ENCODE results near the gene POLR1G.

POLR1G gene

DNA sequence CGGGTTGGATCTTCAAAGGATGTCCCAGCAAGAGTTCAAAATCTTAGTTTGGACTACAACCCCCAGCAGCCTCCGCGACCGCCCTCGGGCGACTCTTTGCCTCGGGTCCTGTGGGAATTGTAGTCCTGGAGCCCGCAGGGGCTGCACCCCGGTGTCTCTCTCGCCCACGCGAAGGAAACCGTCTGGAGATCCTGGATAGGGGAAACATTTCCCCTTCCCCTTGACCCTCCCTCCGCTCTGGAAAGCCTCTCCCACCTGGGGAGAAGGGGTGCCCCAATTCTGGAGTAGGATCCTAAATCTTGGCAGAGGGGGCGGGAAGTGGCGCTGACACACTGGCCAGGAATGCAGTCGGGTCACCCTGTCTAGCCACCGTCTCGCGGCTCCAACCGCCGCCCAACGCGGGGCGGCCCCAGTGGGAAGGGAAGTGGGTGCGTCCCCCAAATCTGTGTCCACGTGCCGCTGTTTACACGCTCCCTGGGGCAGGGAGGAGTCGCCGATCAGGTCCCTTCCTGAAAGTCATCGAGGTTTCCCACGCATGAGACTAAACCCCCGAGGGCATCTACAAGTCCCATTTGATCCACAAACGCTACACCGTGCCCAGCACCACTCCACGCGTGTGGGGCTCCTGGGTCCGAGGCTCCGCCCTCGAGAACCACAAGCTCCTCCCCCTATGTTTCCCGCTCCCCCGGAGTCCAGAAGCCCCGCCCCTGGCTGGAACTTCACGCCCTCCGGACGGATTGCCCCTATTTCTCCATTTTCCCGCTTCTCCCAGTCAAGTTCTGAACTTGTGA is 814 bp upstream of the POLR1G start:
- TF ChIP-seq GATA3 (IDR thresholded peaks at IDR 0.05; ENCODE audit: low read depth, low read length) (no peak), GATA2 (IDR thresholded peaks at IDR 0.05; ENCODE audit: low read depth, low read length) (no peak)

DNA sequence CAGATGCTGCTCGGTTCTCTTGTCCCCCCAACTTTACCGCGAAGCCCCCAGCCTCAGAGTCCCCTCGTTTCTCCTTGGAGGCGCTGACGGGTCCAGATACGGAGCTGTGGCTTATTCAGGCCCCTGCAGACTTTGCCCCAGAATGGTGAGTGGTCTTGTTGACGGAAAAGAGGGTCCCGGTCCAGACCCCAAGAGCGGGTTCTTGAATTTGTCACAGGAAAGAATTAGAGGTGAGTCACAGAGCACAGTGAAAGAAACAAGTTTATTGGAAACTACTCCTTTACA is 589 bp downstream of the POLR1G start:
- TF ChIP-seq GATA3 (IDR thresholded peaks at IDR 0.05; ENCODE audit: low read depth, low read length) (no peak), GATA2 (IDR thresholded peaks at IDR 0.05; ENCODE audit: low read depth, low read length) (no peak)

DNA sequence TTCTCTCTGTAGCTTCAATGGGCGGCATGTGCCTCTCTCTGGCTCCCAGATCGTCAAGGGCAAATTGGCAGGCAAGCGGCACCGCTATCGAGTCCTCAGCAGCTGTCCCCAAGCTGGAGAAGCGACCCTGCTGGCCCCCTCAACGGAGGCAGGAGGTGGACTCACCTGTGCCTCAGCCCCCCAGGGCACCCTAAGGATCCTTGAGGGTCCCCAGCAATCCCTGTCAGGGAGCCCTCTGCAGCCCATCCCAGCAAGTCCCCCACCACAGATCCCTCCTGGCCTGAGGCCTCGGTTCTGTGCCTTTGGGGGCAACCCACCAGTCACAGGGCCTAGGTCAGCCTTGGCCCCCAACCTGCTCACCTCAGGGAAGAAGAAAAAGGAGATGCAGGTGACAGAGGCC is 1.7 kb downstream of the POLR1G start:
- TF ChIP-seq GATA2 (IDR thresholded peaks at IDR 0.05; ENCODE audit: low read depth, low read length) = no peak
- no peak for TF ChIP-seq GATA3 (IDR thresholded peaks at IDR 0.05; ENCODE audit: low read depth, low read length)

DNA sequence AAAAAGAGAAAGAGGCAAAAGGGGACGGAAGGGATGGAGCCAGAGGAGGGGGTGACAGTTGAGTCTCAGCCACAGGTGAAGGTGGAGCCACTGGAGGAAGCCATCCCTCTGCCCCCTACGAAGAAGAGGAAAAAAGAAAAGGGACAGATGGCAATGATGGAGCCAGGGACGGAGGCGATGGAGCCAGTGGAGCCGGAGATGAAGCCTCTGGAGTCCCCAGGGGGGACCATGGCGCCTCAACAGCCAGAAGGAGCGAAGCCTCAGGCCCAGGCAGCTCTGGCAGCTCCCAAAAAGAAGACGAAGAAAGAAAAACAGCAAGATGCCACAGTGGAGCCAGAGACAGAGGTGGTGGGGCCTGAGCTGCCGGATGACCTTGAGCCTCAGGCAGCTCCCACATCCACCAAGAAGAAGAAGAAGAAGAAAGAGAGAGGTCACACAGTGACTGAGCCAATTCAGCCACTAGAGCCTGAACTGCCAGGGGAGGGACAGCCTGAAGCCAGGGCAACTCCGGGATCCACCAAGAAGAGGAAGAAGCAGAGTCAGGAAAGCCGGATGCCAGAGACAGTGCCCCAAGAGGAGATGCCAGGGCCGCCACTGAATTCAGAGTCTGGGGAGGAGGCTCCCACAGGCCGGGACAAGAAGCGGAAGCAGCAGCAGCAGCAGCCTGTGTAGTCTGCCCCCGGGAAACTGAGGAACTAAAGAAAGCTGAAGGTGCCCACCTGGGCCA is 2.5 kb downstream of the POLR1G start:
- TF ChIP-seq GATA2 (IDR thresholded peaks at IDR 0.05; ENCODE audit: low read depth, low read length) (no peak), GATA3 (IDR thresholded peaks at IDR 0.05; ENCODE audit: low read depth, low read length) (no peak)

DNA sequence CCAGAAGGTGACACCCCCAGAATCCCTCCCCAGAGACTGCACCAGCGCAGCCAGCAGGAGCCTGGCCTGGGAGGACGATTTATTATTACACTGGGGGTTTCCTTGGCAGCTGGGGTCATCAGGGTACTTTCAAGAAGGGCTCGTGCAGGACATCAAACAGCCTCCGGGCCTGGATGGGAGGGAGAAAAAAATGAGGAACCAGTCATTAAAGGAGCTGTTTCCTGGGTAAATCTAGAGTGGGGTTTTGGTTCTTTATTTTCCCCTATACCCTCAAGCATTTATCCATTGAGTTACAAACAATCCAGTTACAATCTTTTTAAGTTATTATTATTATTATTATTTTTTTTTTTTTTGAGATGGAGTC is 3.1 kb downstream of the POLR1G start:
- no peak for TF ChIP-seq GATA3 (IDR thresholded peaks at IDR 0.05; ENCODE audit: low read depth, low read length)

DNA sequence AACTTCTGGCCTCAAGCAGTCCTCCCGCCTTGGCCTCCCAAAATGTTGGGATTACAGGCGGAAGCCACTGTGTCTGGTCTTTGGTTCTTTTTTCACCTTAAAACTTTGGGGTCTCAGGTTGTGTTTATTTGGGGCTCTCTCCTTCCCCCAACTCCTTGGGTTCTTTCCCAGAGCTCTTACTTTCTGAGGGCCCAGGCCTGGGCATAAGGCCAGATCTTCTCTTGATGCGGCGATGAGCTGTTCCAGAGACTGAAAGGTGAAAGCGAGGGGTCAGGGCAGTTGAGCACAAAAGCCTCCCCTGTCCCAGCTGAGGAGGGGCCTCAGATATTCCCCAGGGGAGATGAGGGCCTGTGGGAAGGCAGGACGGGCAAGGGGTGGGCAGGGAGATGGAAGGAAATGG is 7.1 kb downstream of the POLR1G start:
- TF ChIP-seq GATA2 (IDR thresholded peaks at IDR 0.05; ENCODE audit: low read depth, low read length) (no peak), GATA3 (IDR thresholded peaks at IDR 0.05; ENCODE audit: low read depth, low read length) (no peak)

DNA sequence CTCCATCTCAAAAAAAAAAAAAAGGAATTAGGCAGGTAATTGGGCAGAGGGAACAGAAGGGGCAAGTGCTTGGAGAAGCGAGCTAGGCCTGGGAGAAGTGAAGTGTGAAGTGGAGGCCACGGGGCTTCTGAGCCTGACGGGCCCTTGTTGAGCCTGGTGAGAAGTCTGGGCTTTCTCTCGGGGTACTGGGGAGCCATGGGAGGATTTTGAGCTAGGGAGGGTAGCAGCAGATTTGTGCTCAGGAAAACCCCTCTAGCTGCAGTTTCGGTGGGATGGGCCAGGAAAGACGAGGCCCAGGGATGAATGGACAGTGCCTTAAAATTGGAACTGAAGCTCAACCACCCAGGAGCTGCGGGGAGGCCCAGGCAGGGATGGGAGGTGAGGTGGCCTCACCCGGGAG is 8.0 kb downstream of the POLR1G start:
- TF ChIP-seq GATA3 (IDR thresholded peaks at IDR 0.05; ENCODE audit: low read depth, low read length) = no peak
- no peak for TF ChIP-seq GATA2 (IDR thresholded peaks at IDR 0.05; ENCODE audit: low read depth, low read length)

DNA sequence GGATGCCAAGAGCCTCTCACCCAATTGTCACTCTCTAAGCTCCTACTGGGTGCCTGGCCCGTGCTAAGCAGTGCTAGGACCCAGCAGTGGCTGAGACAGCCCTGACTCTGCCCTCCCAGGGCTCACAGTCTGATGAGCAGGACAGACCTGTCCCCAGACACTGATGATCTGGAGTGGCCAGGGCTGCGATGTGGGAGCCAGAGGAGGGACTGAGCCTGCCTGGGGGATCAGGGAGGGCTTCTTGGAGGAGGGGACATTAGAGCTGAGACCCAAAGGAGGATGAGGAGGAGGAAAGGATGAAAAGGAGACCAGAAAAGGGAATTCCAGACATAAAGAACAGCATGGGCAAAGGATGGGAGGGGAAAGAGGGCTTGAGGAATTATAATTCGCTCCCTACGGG is 10.7 kb downstream of the POLR1G start:
- TF ChIP-seq GATA2 (IDR thresholded peaks at IDR 0.05; ENCODE audit: low read depth, low read length) (no peak), GATA3 (IDR thresholded peaks at IDR 0.05; ENCODE audit: low read depth, low read length) (no peak)

DNA sequence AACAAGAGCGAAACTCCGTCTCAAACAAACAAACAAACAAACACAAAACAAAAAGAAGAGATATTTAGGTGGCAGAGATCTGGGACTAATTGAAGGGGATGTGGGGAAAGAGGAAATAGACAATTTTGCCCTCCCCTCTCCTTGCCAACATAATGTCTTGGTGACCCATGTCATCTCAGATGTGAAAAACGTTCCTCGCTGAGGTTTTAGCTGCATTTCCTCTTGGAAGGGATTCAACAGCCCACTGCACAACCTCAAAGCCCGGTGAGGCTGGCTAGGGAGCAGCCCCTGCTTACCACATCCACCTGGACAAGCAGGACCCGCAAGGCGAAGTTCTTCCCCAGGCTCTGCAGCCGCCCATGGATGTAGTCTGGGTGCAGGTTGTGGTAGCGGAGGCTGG is 12.4 kb downstream of the POLR1G start:
- TF ChIP-seq GATA2 (IDR thresholded peaks at IDR 0.05; ENCODE audit: low read depth, low read length) (no peak), GATA3 (IDR thresholded peaks at IDR 0.05; ENCODE audit: low read depth, low read length) (no peak)

DNA sequence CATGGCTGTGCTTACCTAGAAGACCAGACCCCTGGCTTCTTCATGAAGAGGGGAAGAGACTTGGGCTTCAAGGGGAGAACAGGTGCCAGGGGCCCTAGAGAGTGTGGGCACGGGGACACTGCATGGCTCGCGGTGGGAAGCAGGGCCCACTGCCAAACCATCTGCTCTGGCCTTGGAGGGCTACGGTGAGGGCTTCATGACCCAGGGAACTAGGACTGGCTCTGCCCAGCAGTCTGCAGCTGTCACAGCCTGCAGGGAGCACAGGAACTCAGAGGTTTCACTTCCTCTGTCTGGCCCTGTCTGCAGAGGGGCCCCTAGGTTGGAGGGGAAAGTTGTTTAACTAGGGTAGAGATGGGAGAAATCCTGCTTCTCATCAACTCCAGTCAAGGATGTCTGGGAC is 13.0 kb downstream of the POLR1G start:
- TF ChIP-seq GATA3 (IDR thresholded peaks at IDR 0.05; ENCODE audit: low read depth, low read length) (no peak), GATA2 (IDR thresholded peaks at IDR 0.05; ENCODE audit: low read depth, low read length) (no peak)

DNA sequence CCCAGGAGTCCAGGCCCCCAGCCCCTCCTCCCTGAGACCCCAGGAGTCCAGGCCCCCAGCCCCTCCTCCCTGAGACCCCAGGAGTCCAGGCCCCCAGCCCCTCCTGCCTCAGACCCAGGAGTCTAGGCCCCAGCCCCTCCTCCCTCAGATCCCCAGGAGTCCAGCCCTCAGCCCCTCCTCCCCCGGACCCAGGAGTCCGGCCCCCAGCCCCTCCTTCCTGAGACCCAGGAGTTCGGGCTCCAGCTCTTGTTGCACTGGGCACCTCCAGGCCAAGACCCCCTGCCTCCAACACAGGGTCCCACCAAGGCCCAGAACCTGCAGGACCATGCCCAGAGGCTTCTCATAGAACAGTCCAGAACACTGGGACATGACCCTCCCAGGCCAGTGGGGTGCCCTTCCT is 13.5 kb downstream of the POLR1G start:
- TF ChIP-seq GATA3 (IDR thresholded peaks at IDR 0.05; ENCODE audit: low read depth, low read length) = no peak
- no peak for TF ChIP-seq GATA2 (IDR thresholded peaks at IDR 0.05; ENCODE audit: low read depth, low read length)

DNA sequence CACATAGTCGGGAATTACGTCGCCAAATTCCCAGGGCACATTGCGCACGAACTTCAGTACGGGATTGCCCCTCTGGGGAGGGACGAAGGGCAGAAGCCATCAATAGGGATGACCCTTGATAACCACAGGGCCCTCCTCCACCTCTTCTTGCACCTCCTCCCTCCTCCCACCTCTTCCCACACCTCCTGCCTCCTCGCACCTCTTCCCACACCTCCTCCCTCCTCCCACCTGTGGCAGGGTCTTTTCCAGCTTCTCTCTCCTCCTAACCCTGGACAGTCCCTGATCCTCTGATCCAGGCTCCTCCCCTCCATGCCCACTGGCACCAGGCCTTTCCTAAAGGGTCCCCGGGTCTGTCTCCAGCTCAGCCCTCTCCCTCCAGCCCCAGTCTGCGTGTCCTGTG is 13.9 kb downstream of the POLR1G start:
- TF ChIP-seq GATA3 (IDR thresholded peaks at IDR 0.05; ENCODE audit: low read depth, low read length) (no peak), GATA2 (IDR thresholded peaks at IDR 0.05; ENCODE audit: low read depth, low read length) (no peak)

DNA sequence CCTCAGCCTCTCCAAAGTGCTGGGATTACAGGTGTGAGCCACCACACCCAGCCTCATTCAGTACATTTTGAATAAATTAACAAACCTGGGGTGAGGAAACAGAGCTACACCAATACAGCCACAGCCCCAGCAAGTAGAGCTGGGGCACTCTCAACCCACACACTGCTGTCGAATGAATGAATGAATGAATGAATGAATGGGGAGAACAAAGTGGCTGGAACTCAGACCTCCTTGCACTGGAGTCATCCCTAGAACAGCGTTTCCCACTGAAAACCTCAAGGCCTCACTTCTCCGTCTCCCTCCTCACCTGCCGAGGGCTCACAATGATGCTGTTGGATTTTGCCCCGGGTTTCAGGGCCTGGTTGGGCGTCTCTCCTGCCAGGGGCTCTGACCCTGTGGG is 14.4 kb downstream of the POLR1G start:
- TF ChIP-seq GATA2 (IDR thresholded peaks at IDR 0.05; ENCODE audit: low read depth, low read length) (no peak), GATA3 (IDR thresholded peaks at IDR 0.05; ENCODE audit: low read depth, low read length) (no peak)

DNA sequence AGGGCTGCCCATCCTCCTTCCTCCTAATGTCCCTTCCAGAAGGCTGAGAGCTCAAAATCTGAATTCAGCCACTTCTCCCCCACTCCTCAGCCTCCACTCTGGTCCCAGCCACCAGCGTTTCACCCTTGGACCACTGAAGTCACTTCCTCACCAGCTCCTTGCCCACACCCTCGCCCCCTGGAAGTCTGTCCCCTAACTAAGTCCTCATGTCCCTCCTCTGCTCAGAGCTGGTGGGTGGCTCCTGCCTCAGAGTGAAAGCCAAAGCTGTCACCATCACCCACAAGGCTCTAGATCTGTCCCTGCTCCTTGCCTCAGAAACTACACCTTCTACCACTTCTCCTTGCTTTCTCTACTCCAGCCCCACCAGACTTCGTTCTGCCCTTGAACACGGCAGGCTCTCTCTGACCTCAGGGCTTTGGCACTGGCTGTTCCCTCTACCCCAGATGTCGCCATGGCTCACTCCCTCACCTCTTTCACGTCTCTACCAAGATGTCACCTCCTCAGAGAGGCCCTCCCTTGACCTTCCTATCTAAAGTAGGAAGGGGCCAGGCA is 15.6 kb downstream of the POLR1G start:
- TF ChIP-seq GATA3 (IDR thresholded peaks at IDR 0.05; ENCODE audit: low read depth, low read length) = no peak
- no peak for TF ChIP-seq GATA2 (IDR thresholded peaks at IDR 0.05; ENCODE audit: low read depth, low read length)

DNA sequence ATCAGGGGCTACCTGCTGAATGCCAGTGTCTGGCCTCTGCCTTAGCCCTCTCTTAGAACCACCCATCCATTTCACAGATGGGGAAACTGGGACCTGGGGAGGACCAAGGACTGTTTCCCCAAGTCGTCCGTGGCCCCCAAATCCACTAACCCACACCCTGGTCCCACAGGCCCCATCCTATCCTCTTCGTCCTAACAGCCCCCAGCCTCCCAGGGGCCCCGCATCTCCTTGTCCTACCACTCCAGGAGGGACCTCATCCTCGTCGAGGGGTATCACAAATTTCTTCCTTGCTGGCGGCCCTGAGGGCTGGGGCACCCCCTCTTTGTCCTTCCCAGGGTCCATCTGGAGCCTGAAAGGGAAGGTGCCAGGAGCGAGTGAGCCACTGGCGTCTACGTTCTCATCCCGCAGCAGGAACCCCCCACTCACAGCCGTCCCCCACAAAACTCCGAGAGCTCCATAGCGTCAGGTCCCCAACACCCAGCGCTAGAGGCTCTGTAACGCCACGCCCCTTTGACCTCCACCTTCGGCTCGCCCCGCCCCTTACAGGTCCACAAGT is 16.7 kb downstream of the POLR1G start:
- no peak for TF ChIP-seq GATA3 (IDR thresholded peaks at IDR 0.05; ENCODE audit: low read depth, low read length)
- TF ChIP-seq GATA2 (IDR thresholded peaks at IDR 0.05; ENCODE audit: low read depth, low read length) = no peak

All from SH-SY5Y (cell line).